22Rv1 (cell line): ENCODE results near the gene CCL20.

Experiments
- ZFX ChIP-seq: fragments of 450-650 bp; IDR thresholded peaks from 2 replicates; pipeline ENCODE4 v1.6.1; 2017; ENCODE audit warnings: antibody characterized with exemption, borderline replicate concordance
- TF ChIP-seq, protein P1 (sequence below): fragments of 450-650 bp; IDR thresholded peaks from 2 replicates; pipeline ENCODE4 v1.5.1; 2017; ENCODE audit warnings: mild to moderate bottlenecking

DNA sequence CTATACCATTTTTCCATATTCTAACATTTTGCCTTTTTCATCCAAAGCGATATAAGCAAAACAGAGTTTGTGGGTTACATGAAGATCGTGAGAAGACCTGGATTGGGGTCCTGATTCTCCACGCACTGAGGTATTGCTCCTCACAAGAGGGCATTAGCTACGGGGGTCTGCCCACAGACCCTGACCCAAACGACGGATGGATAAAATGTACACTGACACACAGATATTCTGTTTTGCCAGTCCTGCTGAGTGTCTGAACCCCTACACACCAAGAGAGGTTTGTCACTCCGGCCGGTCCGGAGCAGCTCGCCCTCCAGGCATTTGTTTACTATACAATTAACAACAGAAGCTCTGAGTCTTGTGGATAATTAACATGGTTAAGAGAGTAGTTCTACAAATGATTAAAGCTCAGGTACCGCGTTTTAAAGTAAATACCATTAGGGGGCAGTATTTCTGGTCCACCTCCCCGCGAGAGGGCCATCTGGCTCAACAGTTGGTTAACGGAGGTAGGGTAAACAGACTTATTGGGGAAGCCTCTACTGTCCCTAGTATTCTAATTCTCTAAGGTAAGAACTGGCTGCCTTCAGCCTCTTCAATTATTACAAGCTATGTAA, 39.5 kb upstream of the CCL20 start:
- TF ChIP-seq, protein P1, sequence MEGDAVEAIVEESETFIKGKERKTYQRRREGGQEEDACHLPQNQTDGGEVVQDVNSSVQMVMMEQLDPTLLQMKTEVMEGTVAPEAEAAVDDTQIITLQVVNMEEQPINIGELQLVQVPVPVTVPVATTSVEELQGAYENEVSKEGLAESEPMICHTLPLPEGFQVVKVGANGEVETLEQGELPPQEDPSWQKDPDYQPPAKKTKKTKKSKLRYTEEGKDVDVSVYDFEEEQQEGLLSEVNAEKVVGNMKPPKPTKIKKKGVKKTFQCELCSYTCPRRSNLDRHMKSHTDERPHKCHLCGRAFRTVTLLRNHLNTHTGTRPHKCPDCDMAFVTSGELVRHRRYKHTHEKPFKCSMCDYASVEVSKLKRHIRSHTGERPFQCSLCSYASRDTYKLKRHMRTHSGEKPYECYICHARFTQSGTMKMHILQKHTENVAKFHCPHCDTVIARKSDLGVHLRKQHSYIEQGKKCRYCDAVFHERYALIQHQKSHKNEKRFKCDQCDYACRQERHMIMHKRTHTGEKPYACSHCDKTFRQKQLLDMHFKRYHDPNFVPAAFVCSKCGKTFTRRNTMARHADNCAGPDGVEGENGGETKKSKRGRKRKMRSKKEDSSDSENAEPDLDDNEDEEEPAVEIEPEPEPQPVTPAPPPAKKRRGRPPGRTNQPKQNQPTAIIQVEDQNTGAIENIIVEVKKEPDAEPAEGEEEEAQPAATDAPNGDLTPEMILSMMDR = peak; percentile 42
- no peak for TF ChIP-seq ZFX
